Duodenal mucosa (tissue), 2 donors: Measurements from ENCODE around the gene ELFN2.

Experiments
- H3K27ac ChIP-seq: one replicate; pipeline ENCODE4 v1.7.0; 2013; ENCODE audit warnings: low read depth, low read length
- H3K27me3 ChIP-seq, 2 donors: one replicate each; pipeline ENCODE4 v1.7.0; 2013; ENCODE audit warnings: low read length in 2 of 2, control low read depth in 1 of 2; ENCODE audit not compliant: insufficient read depth in 2 of 2, control insufficient read depth in 1 of 2
- H3K36me3 ChIP-seq, 2 donors: one replicate each; pipeline ENCODE4 v1.7.0; 2013; ENCODE audit warnings: low read length in 2 of 2, control low read depth in 1 of 2; ENCODE audit not compliant: insufficient read depth in 2 of 2, control insufficient read depth in 1 of 2
- H3K4me1 ChIP-seq, 2 donors: one replicate each; pipeline ENCODE4 v1.7.0; 2013; ENCODE audit warnings: low read length in 2 of 2, control low read depth in 1 of 2; ENCODE audit not compliant: insufficient read depth in 2 of 2, control insufficient read depth in 1 of 2
- H3K4me3 ChIP-seq, 2 donors: one replicate each; pipeline ENCODE4 v1.7.0; 2013; ENCODE audit warnings: low read length in 2 of 2, low read depth in 1 of 2
- H3K9ac ChIP-seq, 2 donors: one replicate each; pipeline ENCODE4 v1.7.0; 2013; ENCODE audit warnings: low read length in 2 of 2, low read depth in 1 of 2
- H3K9me3 ChIP-seq, 2 donors: one replicate each; pipeline ENCODE4 v1.7.0; 2013; ENCODE audit warnings: low read length in 2 of 2, control low read depth in 1 of 2; ENCODE audit not compliant: control insufficient read depth in 1 of 2

ELFN2 gene

DNA sequence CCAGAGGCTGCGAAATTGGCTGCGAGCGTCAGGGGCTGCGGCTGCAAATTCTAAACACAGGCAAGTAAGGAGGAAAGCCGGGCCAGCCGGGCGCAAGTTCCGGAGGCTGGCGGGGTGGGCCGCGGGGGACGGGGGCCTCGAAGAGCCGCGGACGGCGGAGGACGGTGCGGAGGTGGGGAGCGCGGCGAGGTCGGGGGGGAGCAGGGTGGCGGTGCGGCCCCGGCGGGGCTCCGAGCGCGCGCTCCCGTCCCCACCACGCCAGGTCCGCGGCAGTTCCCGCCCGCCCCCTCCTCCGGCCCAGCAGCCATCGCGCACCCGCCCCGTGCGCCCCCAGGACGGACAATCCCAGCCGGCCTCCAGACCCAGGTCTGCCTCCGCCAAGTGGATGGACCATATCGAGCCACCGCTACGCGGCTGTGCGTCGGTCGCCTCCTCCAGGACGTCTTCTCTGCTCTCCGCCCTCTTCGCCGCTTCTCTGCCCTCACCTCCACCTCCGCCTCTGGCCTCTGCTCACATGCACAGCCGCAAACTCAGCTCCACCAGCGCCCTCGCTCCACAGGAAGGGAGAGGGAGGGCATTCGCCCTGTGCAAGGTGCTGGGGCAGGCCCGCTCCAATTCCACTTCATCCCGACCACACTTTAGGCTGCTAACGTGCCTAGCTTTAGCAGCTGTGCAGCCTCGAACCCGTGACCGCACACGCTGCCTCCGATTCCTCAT is 7.2 kb downstream of the ELFN2 start:
- Histone ChIP-seq H3K36me3 (no peaks in the 10 kb centered on the region), H3K27ac (no peak overlapping the region), H3K4me1 (peaks cover 5 to 8% of the 10 kb centered on the region in 2 donors), H3K9me3 (no peaks in the 10 kb centered on the region), H3K9ac (no peak overlapping the region), H3K4me3 (peak overlapping the region; percentile 25 to 48), H3K27me3 (peaks cover 53 to 56% of the 10 kb centered on the region in 2 donors)

- Histone ChIP-seq H3K27ac (no peak overlapping the region), H3K4me1 (peaks cover 5 to 8% of the 10 kb centered on the region in 2 donors), H3K4me3 (no peak overlapping the region), H3K27me3 (peaks cover 48 to 54% of the 10 kb centered on the region in 2 donors), H3K36me3 (no peaks in the 10 kb centered on the region), H3K9me3 (no peaks in the 10 kb centered on the region), H3K9ac (no peak overlapping the region)
Observed at GRCh38 chr22:37419370-37419968, 7.8 kb downstream of the ELFN2 start.

GRCh38 chr22:37418627-37419369 is 8.5 kb downstream of the ELFN2 start:
- Histone ChIP-seq H3K36me3 (no peaks in the 10 kb centered on the region), H3K9ac (no peak overlapping the region), H3K27me3 (peaks cover 43 to 49% of the 10 kb centered on the region in 2 donors), H3K4me1 (peaks cover 5 to 8% of the 10 kb centered on the region in 2 donors), H3K9me3 (no peaks in the 10 kb centered on the region), H3K4me3 (no peak overlapping the region), H3K27ac (no peak overlapping the region)

GRCh38 chr22:37417677-37418348 is 9.5 kb downstream of the ELFN2 start:
- Histone ChIP-seq H3K4me1 (peaks cover 5 to 8% of the 10 kb centered on the region in 2 donors), H3K4me3 (no peak overlapping the region), H3K9me3 (no peaks in the 10 kb centered on the region), H3K27me3 (peaks cover 41 to 44% of the 10 kb centered on the region in 2 donors), H3K27ac (no peak overlapping the region), H3K36me3 (no peaks in the 10 kb centered on the region), H3K9ac (no peak overlapping the region)

- Histone ChIP-seq H3K9me3 (no peaks in the 10 kb centered on the region), H3K4me1 (peaks cover 5 to 8% of the 10 kb centered on the region in 2 donors), H3K36me3 (no peaks in the 10 kb centered on the region), H3K27me3 (peaks cover 41 to 44% of the 10 kb centered on the region in 2 donors), H3K4me3 (no peak overlapping the region), H3K27ac (no peak overlapping the region), H3K9ac (no peak overlapping the region)
Observed at GRCh38 chr22:37417264-37417663, 10.0 kb downstream of the ELFN2 start.

DNA sequence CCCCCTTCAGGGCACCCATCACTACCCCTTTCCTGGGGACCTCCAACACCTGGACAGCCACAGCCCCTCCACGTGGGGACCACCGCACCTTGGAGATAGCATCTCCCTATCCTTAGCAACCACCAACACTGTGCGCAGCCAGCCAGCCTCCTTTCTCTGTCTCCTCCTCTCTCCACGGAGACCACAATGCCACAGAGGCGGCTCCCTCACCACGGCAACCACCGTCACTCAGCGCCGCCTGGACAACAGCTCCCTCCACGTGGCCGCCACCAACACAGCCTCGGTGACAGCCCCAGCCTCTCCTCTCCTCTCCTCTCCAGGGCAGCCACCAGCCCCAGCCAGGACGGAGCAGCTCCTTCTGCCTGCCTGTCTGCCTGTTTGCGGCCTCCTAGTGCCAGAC is 10.5 kb downstream of the ELFN2 start:
- Histone ChIP-seq H3K9me3 (no peaks in the 10 kb centered on the region), H3K36me3 (no peaks in the 10 kb centered on the region), H3K27ac (no peak overlapping the region), H3K27me3 (peaks cover 40 to 43% of the 10 kb centered on the region in 2 donors), H3K9ac (no peak overlapping the region), H3K4me3 (no peak overlapping the region), H3K4me1 (peaks cover 5 to 8% of the 10 kb centered on the region in 2 donors)

DNA sequence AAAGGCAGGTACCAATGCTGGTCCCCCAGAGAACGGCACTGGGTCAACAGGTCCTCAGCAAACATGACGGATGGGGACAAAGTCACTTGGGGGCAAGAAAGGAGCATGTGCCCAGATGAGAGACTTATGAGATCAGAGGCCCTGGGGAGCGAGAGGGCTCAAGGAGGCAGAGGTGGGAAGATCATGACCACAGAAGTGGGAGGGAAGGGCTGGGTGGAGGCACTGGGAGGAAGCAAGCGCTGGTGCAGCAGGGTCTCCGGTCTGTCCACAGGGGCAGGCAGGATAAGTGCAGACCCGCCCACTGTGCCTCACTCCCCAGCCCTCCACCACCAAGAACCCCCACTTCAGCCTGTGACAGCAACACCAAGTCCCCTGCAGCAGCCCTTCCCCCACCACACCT is 10.9 kb downstream of the ELFN2 start:
- Histone ChIP-seq H3K4me1 (peaks cover 5 to 8% of the 10 kb centered on the region in 2 donors), H3K27ac (no peak overlapping the region), H3K4me3 (no peak overlapping the region), H3K27me3 (peaks cover 36 to 42% of the 10 kb centered on the region in 2 donors), H3K9me3 (no peaks in the 10 kb centered on the region), H3K9ac (no peak overlapping the region), H3K36me3 (no peaks in the 10 kb centered on the region)

DNA sequence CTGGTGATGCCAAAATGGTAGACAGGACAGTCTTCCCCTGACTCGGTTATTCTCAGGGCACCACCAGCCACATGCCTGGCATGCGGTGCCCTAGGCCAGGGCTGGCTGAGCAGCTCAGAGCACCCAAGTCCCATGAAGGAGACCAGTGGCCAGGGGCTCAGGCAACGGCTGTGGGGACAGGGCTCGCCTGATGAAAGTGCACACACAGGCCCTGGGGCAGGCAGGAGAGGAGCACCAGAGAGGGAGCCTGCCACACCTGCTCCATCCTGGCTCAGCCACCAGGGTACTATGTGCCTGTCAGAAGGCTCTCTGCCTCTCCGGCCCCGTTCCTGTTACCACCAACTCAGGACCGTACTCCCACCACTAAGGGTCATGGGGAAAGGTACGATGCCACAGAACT is 12.1 kb downstream of the ELFN2 start:
- Histone ChIP-seq H3K9ac (no peak overlapping the region), H3K4me3 (no peak overlapping the region), H3K4me1 (peaks cover 0 to 6% of the 10 kb centered on the region in 2 donors), H3K9me3 (no peaks in the 10 kb centered on the region), H3K27ac (no peak overlapping the region), H3K27me3 (peaks cover 24 to 31% of the 10 kb centered on the region in 2 donors), H3K36me3 (no peaks in the 10 kb centered on the region)

DNA sequence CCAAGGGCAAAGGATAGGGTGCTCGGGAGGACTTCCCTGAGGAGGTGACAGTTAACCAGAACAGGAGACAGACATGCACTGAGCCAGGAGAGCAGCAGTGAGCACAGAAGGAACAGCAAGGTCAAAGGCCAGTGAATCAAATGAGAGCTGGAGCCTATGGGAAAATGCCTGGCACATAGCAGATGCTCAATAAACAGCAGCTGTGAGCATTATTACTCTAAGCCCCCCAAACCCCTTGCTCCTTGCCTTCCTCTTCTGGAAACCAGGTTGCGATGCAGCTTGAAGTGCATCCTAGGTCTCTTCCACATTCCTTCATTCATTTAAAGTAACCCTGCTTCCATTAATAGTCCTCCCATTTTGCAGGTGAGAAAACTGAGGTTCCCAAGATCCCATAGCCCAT is 13.0 kb downstream of the ELFN2 start:
- Histone ChIP-seq H3K27me3 (peaks cover 20 to 26% of the 10 kb centered on the region in 2 donors), H3K36me3 (no peaks in the 10 kb centered on the region), H3K4me1 (peaks cover 0 to 1% of the 10 kb centered on the region in 2 donors), H3K9ac (no peak overlapping the region), H3K4me3 (no peak overlapping the region), H3K9me3 (no peaks in the 10 kb centered on the region), H3K27ac (no peak overlapping the region)
